ENCODE results near the gene CAPSL. TPM values are rescaled to one million over a fixed set of nuclear protein-coding genes. Genes with fewer than 3 reads are reported as not detected.
"Not testable (repeated sequence)": the region's sequence is repeated elsewhere in the genome, so short reads cannot be mapped to it uniquely, and the experiment has no call there.

The CAPSL gene
- polyA plus RNA-seq, 4 donors, result 5.1 to 7.4 (median 6.1) TPM

DNA sequence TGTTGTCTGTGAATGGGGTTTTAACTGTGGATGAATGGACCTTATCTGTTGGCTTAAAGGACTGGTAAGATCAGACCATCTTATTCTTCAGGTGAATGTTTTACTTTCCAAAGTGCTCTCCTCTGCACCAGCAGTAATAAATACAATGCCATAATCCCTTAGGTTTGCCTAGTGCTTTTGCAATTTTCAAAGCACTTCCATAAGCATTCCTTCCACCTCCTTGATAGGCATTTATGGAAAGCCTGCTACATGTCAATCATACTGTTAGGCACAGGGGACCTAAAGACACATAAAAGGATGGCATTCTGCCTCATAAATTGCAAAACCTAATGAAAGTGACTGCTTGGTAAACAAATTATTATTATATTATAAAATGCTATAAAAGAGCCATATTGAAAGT lies 60.3 kb downstream of the CAPSL start:
- DNase-seq (ENCODE audit: low read depth in 4 of 4, low spot score in 2 of 4), result no peak

DNA sequence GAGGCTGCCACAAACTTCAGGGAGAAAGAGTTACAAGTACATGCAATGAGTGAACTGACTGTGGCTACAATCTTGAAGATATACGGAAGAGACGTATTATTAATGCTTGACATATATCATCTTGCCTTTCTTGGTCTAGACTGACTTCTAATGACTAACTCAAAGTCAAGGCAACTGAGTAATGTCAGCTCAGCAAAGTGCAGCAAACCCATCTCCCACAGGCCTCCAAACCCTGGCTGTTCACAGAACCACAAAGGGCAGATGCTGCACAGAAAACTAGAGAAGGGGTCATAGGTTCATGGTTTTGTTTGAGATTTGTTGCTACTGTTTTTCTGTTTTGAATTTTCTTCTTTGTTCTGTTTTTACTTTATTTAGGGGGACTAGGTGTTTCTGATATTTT lies 60.8 kb downstream of the CAPSL start:
- DNase-seq (ENCODE audit: low read depth in 4 of 4, low spot score in 2 of 4), result no peak

DNA sequence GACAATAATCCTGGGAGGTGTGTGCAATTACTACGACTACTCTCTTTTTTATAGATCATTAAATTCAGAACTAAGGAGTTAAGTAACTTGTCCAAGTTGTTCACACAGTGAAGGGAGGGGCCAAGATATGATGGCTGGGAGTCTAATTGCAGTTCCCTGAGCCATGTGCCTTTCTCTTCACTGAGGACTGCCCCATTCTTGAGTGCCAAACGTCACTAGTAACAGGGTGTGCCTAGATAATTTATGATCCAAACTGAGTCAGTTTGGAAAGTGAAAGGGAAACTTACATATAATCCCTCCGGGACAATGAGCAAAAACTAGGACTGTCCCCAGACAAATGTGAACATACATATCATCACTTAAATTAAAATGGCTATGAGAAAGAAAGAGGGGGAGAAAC lies 61.5 kb downstream of the CAPSL start:
- DNase-seq (ENCODE audit: low read depth in 4 of 4, low spot score in 2 of 4), result no peak

DNA sequence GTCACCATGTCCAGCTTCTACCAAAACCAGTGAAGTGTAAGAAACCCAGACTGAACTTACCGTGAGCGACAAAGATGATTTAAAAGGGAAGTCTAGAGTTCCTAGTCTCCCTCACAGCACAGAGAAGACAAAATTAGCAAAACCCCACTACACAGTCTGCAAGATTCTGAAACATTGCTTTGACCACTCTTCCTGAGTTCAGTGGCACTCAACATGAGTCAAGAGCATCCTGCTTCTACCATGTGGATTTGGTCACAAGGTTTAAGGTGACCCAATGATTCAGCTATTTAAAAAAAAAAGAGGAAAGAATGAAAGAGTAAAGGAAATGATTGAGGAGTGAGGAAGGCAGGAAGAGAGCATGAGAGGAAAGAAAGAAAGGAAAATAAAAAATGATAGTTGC lies 62.0 kb downstream of the CAPSL start:
- DNase-seq (ENCODE audit: low read depth in 4 of 4, low spot score in 2 of 4), result no peak

DNA sequence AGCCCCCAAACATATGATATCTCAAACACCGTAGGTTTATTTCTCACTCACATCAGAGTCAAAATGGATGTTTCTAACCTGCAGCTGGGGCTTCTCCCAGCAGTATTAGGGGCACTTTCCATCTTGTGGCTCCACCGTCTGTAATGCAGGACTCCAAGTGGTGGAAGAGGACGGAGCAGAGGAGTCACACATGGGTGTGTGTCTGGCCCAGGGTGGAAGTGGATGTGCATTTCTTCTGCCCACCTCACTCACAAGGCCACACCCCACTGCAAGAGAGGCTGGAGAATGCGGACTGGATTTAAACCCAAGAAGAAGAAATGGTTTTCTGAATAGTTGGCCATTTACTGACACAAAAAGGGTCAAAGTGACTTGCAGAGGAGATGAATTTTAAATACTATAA lies 67.8 kb downstream of the CAPSL start:
- DNase-seq (ENCODE audit: low read depth in 4 of 4, low spot score in 2 of 4), result no peak

DNA sequence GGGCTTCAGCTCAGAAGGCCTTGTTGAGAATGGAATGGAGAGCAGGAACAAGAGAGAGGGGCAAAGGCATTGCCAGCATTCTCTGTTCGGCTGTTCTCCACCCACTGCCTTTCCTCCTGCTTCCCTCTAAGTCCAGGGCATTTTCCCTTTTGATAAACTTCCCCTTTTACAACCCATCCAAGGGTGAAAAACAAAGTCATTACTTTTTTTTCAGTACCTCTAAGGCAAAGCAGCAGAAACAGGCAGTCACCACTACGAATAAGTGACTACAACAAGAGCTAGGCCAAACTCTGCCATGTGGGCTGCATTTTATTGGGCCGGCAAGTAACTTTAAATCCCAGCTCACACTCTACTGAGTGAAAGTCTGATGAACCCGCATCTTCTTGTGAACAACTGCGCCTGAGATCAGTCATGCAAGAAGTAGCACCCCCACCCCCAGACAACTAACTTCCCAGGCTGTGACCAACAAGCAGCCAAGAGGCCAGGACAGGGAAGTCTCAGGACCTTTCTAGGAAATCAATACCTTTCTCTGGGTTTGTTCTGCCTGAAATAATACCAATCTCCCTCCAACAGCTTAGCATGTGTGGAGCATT lies 68.6 kb downstream of the CAPSL start:
- DNase-seq (ENCODE audit: low read depth in 4 of 4, low spot score in 2 of 4), result peak in 1 of 4 donors; percentile 9

DNA sequence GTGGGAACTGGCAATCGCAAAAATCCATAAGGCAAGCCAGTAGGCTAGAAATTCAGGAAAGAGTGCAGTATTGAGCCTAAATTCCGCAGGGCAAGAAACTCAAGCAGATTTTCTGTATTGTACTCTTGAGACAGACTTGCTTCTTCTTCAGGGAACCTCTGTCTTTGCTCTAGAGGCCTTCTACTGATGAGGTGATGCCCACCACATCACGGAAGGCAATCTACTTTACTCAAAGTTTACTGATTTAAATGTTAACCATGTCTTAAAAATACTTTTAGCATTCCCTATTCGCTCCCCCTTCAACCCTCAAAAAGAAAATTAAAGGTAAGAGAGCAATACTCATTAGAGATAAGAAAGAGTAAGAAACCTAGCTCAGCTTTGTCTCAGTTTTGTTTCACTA lies 70.4 kb downstream of the CAPSL start:
- no peak for DNase-seq (ENCODE audit: low read depth in 4 of 4, low spot score in 2 of 4)

DNA sequence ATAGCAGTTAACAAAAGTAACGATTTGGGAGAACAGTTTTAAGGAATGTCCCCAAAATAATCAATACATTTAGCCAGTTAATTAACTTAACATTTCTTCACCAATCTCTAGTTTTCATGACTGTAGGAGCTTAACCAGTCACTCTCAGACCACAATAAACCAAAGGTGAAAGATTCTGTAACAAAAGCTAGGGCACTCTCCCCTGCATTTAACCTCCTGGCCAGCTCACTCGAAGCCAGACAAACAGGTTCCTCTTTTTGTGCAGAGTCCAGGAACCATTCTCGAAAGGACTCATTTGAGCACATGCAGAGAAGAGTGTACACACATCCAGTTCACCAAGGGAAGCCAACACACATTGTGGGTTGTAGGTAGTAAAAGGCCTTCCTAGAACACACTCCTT lies 75.3 kb downstream of the CAPSL start:
- DNase-seq (ENCODE audit: low read depth in 4 of 4, low spot score in 2 of 4), result no peak

DNA sequence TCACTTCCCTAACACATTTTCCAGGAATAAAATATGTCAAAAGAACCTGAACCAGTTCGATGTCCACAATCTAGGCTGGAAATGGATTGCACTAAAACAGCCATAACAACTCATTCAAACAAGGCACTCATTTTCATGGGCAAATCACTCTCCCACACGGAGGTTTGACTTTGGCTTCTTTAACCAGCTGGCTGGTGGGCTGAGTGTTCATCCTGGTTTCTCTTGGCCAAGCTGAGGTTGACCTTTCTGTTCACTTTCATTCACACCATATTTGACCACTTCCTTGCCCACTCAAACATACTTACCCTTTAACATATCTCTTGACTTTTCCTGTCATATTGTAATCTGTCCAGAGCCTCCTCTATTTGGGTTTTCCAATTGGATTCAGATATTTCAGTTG lies 76.3 kb downstream of the CAPSL start:
- DNase-seq (ENCODE audit: low read depth in 4 of 4, low spot score in 2 of 4), result no peak

DNA sequence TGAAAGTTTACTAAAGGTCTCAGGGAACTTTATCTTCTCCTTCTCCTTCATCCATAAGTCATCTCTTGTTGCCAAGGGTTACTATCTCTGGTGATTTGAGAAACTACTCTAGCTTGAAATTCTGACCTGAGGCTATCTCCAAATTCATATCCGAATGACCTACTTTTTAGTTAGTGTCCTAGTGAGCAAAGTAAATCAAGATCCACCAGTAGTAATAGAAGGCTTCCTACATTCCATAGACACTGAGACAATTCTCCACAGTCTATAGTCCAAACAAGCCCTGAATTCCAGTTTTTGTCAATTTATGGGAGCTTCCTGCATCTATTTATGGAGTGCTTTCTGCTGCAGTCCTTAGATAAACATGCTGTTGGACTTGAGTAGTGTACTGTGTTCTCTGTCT lies 76.7 kb downstream of the CAPSL start:
- no peak for DNase-seq (ENCODE audit: low read depth in 4 of 4, low spot score in 2 of 4)

DNA sequence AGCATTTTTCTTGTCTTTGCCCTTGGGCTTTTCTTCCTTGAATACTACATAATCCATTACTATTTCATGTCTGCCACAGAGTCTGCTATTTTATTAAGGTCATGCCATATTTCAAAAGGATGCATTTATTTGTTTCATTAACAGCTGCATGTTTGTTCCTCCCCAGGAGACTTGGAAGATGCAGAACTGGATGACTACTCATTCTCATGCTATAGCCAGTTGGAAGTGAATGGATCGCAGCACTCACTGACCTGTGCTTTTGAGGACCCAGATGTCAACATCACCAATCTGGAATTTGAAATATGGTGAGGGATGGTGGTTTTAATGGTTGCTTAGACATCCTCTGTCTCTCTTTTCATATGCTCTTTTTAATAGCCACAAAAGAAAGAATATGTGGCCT lies 77.7 kb downstream of the CAPSL start:
- no peak for DNase-seq (ENCODE audit: low read depth in 4 of 4, low spot score in 2 of 4)

DNA sequence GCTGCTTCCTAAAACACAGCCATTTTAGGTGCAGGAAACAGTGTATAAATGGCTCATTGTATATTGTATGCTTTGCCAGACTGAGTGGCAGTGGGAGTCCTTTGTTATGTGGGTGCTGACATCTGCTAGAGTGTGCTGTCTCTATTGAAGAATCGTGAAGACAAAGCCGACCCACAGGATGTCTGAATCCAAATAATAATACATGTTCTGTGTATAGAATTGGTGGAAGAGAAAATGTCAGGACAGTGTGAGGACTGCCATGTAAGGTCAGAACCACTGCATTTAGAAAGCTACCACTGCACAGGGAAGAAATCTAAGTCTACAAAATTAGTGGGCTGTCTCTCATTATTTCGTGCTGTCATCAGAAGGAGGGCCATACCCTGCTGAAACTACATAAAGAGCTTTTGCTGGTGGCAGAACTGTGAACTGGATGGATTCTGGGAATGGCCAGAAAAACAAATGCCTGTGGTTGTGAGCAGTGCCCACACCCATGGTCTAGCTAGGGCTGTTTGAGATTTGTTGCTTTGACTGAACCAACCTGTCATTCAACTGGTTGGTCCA lies 79.2 kb downstream of the CAPSL start:
- no peak for DNase-seq (ENCODE audit: low read depth in 4 of 4, low spot score in 2 of 4)

DNA sequence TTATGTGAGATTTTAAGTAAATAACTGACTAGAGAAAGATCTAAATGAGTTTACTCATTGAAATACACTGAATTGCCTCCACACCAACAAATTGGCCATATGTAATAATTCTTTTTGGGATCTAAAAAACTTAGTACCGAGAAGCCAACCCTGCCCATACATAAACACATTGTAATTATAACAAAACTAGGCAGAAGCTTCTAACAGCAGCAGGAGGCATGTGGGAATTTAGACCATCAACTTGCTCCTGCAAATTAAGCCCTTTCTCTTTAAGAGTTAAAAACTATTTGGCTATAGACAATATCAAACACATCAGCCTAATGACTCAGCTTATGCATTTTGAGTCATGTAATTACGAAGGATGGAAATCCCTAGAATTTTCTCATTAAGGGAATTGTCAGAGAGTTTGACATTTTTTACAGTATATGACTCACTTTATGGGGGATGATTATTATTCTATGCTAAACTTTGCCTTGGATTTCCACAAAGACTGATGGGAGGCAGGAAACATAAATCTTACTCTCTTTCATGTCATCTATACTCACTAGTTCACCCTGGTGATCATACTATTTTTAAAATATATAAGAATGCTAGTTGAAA lies 80.7 kb downstream of the CAPSL start:
- no peak for DNase-seq (ENCODE audit: low read depth in 4 of 4, low spot score in 2 of 4)

DNA sequence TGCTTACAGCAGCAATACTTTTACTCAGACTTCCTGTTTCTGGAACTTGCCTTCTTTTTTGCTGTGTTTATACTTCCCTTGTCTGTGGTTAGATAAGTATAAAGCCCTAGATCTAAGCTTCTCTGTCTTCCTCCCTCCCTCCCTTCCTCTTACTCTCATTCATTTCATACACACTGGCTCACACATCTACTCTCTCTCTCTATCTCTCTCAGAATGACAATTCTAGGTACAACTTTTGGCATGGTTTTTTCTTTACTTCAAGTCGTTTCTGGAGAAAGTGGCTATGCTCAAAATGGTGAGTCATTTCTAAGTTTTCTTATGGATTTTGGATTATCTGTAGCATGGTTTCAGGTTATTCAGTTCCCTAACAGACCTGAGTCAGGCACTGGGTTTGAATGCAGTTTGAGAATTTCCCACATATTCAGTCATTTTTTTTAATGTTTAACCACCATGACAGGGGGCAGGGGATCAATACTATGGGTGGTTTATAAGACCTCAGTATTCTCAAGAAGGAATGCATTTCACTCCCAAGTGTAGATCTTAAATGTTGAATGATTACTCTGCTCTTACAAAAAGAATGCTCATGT lies 81.6 kb downstream of the CAPSL start, which contains the start of gene IL7R:
TSS of gene IL7R (plus strand) at position 127 of the 587 bp plus-strand sequence. CDS start at position 214, 87 bp downstream.
- no peak for DNase-seq (ENCODE audit: low read depth in 4 of 4, low spot score in 2 of 4)

DNA sequence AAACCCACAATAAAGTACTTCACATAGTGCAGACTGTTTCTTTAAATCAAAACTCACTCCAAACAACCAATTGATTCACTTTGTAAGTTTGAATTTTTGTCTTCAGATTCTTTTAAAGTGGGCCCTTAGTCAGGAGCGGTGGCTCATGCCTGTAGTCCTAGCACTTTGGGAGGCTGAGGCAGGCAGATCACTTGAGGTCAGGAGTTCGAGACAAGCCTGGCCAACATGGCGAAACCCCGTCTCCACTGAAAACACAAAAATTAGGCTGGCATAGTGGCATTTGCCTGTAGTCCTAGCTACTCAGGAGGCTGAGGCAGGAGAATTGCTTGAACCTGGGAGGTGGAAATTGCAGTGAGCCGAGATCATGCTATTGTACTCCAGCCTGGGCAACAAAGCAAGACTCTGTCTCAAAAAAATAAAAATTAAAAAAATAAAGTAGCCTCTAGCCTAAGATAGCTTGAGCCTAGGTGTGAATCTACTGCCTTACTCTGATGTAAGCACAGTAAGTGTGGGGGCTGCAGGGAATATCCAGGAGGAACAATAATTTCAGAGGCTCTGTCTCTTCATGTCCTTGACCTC lies 82.1 kb downstream of the CAPSL start:
- not testable (repeated sequence) for DNase-seq (ENCODE audit: low read depth in 4 of 4, low spot score in 2 of 4)

DNA sequence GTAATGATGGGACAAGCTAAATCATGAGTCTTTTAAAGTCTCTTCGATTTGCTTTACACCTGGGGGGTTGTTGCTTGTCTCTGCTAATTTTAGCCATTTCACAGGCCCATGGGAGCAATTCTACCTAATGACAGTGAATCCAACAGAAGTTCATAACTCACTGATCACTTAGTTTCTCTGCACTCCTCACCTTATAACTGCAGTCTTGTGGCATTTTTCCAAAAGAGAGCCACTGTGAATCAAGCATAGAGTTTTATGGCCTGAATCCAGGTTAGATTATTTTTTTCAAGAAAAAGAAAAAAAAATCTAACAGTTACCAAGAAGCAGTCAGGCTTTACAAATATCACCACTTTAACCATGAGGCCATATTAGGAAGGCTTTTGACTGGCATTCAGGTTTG lies 83.2 kb downstream of the CAPSL start:
- no peak for DNase-seq (ENCODE audit: low read depth in 4 of 4, low spot score in 2 of 4)

Other genes starting within 250 kb of the CAPSL start
- 1 to 10 TPM in 2 of 4 donors, under 1 TPM in 2; 0.52 to 1.5 (median 0.93) TPM for gene IL7R, start 81.7 kb downstream of the CAPSL start, polyA plus RNA-seq (ENCODE audit: insufficient read length in 4 of 4)
- gene UGT3A1, start 52.8 kb upstream of the CAPSL start, polyA plus RNA-seq (ENCODE audit: insufficient read length in 4 of 4), result 100 to 1,000 TPM in 2 of 4 donors, 10 to 100 TPM in 2; 72.5 to 138 (median 101) TPM
- gene UGT3A2, start 128.3 kb upstream of the CAPSL start, polyA plus RNA-seq (ENCODE audit: insufficient read length in 4 of 4), result 10 to 100 TPM in 3 of 4 donors, 1 to 10 TPM in 1; 8.5 to 15.5 (median 12.8) TPM
- gene LMBRD2, start 213.3 kb upstream of the CAPSL start, polyA plus RNA-seq (ENCODE audit: insufficient read length in 4 of 4), result 10 to 100 TPM; 15.9 to 20.9 (median 17.4) TPM
- gene SKP2, start 213.5 kb upstream of the CAPSL start, polyA plus RNA-seq (ENCODE audit: insufficient read length in 4 of 4), result 10 to 100 TPM; 41.2 to 44.4 (median 44.0) TPM